HCT116 (cell line): Measurements from ENCODE around the gene OSBP2. TPM values are rescaled to one million over a fixed set of nuclear protein-coding genes. Genes with fewer than 3 reads are reported as not detected.

Experiments
- ATAC-seq: fragments of 200-7000 bp; cut with Tn5 transposase; 2 replicates; pipeline ENCODE4 v1.9.1; 2020; ENCODE audit warnings: mild to moderate bottlenecking, moderate library complexity
- BruUV-seq: library from RNA; stranded (reverse); fragments of 400-500 nt; replicated peaks from 2 replicates; lab custom pipeline; 2021; lab: Mats Ljungman, UMichigan
- CTCF ChIA-PET: fragments of 300-600 bp; sonication (Branson Sonifier 250); formaldehyde crosslinking; loops from one replicate; lab custom pipeline; 2021; ENCODE audit warnings: antibody characterized with exemption; lab: Charles Lee
- POLR2A ChIA-PET: fragments of 300-600, 350-600 bp; sonication (Branson Sonifier 250); formaldehyde crosslinking; loops from one replicate; lab custom pipeline; 2021; ENCODE audit warnings: antibody characterized with exemption; lab: Charles Lee
- RAD21 ChIA-PET, 2 experiments: fragments of 300-600 bp; sonication (Branson Sonifier 250); formaldehyde crosslinking; loops; one replicate each; lab custom pipeline; 2023; ENCODE audit warnings: low total read pairs in 2 of 2; ENCODE audit not compliant: uncharacterized antibody in 2 of 2, unreplicated experiment in 2 of 2, low non-redundant PET in 1 of 2; lab: Charles Lee
- DNase-seq: peaks from one replicate; pipeline ENCODE4 v3.0.0-alpha.2; 2010; ENCODE audit warnings: low read depth, low spot score
- H2AFZ ChIP-seq: fragments of 200-600 bp; shearing (Covaris generic), sonication (generic); 2 replicates; pipeline ENCODE4 v1.6.1; 2017; ENCODE audit warnings: low read depth, mixed run types, mixed read lengths, antibody characterized with exemption, low read length; ENCODE audit not compliant: poor library complexity, severe bottlenecking
- H3K27ac ChIP-seq: 2 replicates; pipeline ENCODE4 v1.5.1; 2012; ENCODE audit warnings: low read depth, low read length
- H3K27me3 ChIP-seq: fragments of 200-600 bp; sonication (generic); 2 replicates; pipeline ENCODE4 v1.6.1; 2016; ENCODE audit warnings: mixed run types, low read length, mixed read lengths; ENCODE audit not compliant: insufficient read depth
- H3K36me3 ChIP-seq, 2 experiments: fragments of 200-500 bp in 1 of 2; fragments of 200-600 bp in 1 of 2; sonication (Bioruptor generic) in 1 of 2; sonication (generic) in 1 of 2; 2 replicates each; pipeline versions ENCODE4 v1.5.1 to v1.6.1; 2014 to 2016; ENCODE audit warnings: low read length in 2 of 2, inconsistent platforms in 1 of 2, mixed read lengths in 1 of 2, mixed run types in 1 of 2; ENCODE audit not compliant: insufficient read depth in 2 of 2, control insufficient read depth in 1 of 2
- H3K4me1 ChIP-seq, 2 experiments: fragments of 200-600 bp in 1 of 2; sonication (generic) in 1 of 2; 2 replicates each; pipeline versions ENCODE4 v1.5.1 to v1.6.1; 2012 to 2017; ENCODE audit warnings: low read length in 2 of 2, inconsistent platforms in 1 of 2, mild to moderate bottlenecking in 1 of 2, mixed read lengths in 1 of 2, mixed run types in 1 of 2, moderate library complexity in 1 of 2; ENCODE audit not compliant: insufficient read depth in 2 of 2, control insufficient read depth in 1 of 2
- H3K4me2 ChIP-seq: fragments of 200-600 bp; sonication (generic); 2 replicates; pipeline ENCODE4 v1.6.1; 2017; ENCODE audit warnings: mixed run types, low read length, mixed read lengths
- H3K4me3 ChIP-seq, 2 experiments: fragments of 200-600 bp in 1 of 2; sonication (generic) in 1 of 2; replicated peaks in 1 of 2; 2 replicates each; pipeline ENCODE4 v1.5.1; 2011 to 2016; ENCODE audit warnings: low read length in 2 of 2, control low read depth in 1 of 2, low read depth in 1 of 2, mild to moderate bottlenecking in 1 of 2, mixed read lengths in 1 of 2, mixed run types in 1 of 2
- H3K79me2 ChIP-seq: fragments of 200-600 bp; sonication (generic); 2 replicates; pipeline ENCODE4 v1.6.1; 2017; ENCODE audit warnings: mild to moderate bottlenecking, mixed run types, low read length, moderate library complexity, mixed read lengths; ENCODE audit not compliant: insufficient read depth
- H3K9ac ChIP-seq: fragments of 200-600 bp; sonication (generic); 2 replicates; pipeline ENCODE4 v1.6.1; 2016; ENCODE audit warnings: low read length, mixed read lengths
- H3K9me2 ChIP-seq: fragments of 200-600 bp; sonication (generic), shearing (Covaris generic); 2 replicates; pipeline ENCODE4 v1.6.1; 2017; ENCODE audit warnings: mixed run types, mild to moderate bottlenecking, moderate library complexity; ENCODE audit not compliant: insufficient read depth
- H3K9me3 ChIP-seq, 2 experiments: fragments of 200-500 bp in 1 of 2; fragments of 200-600 bp in 1 of 2; sonication (Bioruptor generic) in 1 of 2; sonication (generic) in 1 of 2; 2 replicates each; pipeline ENCODE4 v1.6.1; 2014 to 2017; ENCODE audit warnings: low read length in 2 of 2, mixed read lengths in 2 of 2, inconsistent platforms in 1 of 2, low read depth in 1 of 2, mild to moderate bottlenecking in 1 of 2, mixed run types in 1 of 2, moderate library complexity in 1 of 2; ENCODE audit not compliant: control insufficient read depth in 1 of 2, insufficient read depth in 1 of 2
- H4K20me1 ChIP-seq: fragments of 200-600 bp; sonication (generic), shearing (Covaris generic); 2 replicates; pipeline ENCODE4 v1.6.1; 2017; ENCODE audit warnings: mixed run types, mild to moderate bottlenecking, moderate library complexity; ENCODE audit not compliant: insufficient read depth
- ATF3 ChIP-seq: IDR thresholded peaks from 2 replicates; pipeline ENCODE4 v1.6.1; 2012
- CBX3 ChIP-seq: IDR thresholded peaks from 2 replicates; pipeline ENCODE4 v1.6.1; 2012; ENCODE audit warnings: low read depth
- CEBPB ChIP-seq: IDR thresholded peaks from 2 replicates; pipeline ENCODE4 v1.6.1; 2012; ENCODE audit warnings: low read depth
- EZH2 ChIP-seq: fragments of 200-600 bp; sonication (generic); IDR thresholded peaks from 2 replicates; pipeline ENCODE4 v1.6.1; 2017; ENCODE audit warnings: antibody characterized with exemption, mixed run types
- EZH2phosphoT487 ChIP-seq: fragments of 200-600 bp; IDR thresholded peaks from 2 replicates; pipeline ENCODE4 v1.6.1; 2018; ENCODE audit warnings: antibody characterized with exemption, borderline replicate concordance
- FOSL1 ChIP-seq: IDR thresholded peaks from 2 replicates; pipeline ENCODE4 v1.6.1; 2012; ENCODE audit warnings: low read depth
- JUND ChIP-seq: IDR thresholded peaks from 2 replicates; pipeline ENCODE4 v1.6.1; 2012
- POLR2AphosphoS5 ChIP-seq: IDR thresholded peaks from 2 replicates; pipeline ENCODE4 v1.6.1; 2011; ENCODE audit warnings: mild to moderate bottlenecking, low read depth, low read length, moderate library complexity
- RAD21 ChIP-seq: IDR thresholded peaks from 2 replicates; pipeline ENCODE4 v1.6.1; 2012; ENCODE audit warnings: low read depth, mild to moderate bottlenecking
- SP1 ChIP-seq: IDR thresholded peaks from 2 replicates; pipeline ENCODE4 v1.6.1; 2012; ENCODE audit warnings: low read depth
- SRF ChIP-seq: IDR thresholded peaks from 2 replicates; pipeline ENCODE4 v1.6.1; 2012; ENCODE audit warnings: low read depth
- YY1 ChIP-seq: IDR thresholded peaks from 2 replicates; pipeline ENCODE4 v1.6.1; 2011; ENCODE audit warnings: low read length, low read depth, moderate library complexity, mild to moderate bottlenecking; ENCODE audit not compliant: insufficient replicate concordance; ENCODE audit errors: extremely low read depth
- ZBTB33 ChIP-seq: IDR thresholded peaks from 2 replicates; pipeline ENCODE4 v1.6.1; 2011; ENCODE audit warnings: mild to moderate bottlenecking, low read length, moderate library complexity; ENCODE audit not compliant: insufficient replicate concordance; ENCODE audit errors: extremely low read depth
- ZFX ChIP-seq: fragments of 450-650 bp; IDR thresholded peaks from 2 replicates; pipeline ENCODE4 v1.6.1; 2017
- ZNF274 ChIP-seq: fragments of 200-500 bp; sonication (Bioruptor generic); IDR thresholded peaks from 2 replicates; pipeline ENCODE4 v1.6.1; 2014; ENCODE audit warnings: mild to moderate bottlenecking, low read depth, low read length, inconsistent platforms
- intact Hi-C: fragments of 100-400 bp; cut with micrococcal nuclease; formaldehyde crosslinking; loops from 2 replicates; pipeline ENCODE4 v1.10.0; 2022
- total RNA-seq: library from RNA; stranded (reverse); gene quantifications from one replicate; pipeline ENCODE4 v1.2.1, GENCODE V29; 2021; ENCODE audit not compliant: unreplicated experiment
- TF ChIP-seq, protein P1 (sequence below), 3 experiments: fragments of 200-600 bp in 1 of 3; sonication (generic) in 1 of 3; IDR thresholded peaks in 2 of 3; conservative IDR thresholded peaks in 1 of 3; 2 replicates each; pipeline ENCODE4 v1.5.1; 2012 to 2017; ENCODE audit warnings: low read depth in 2 of 3, low read length in 2 of 3, antibody characterized with exemption in 1 of 3, borderline replicate concordance in 1 of 3, control low read depth in 1 of 3, mild to moderate bottlenecking in 1 of 3, mixed read lengths in 1 of 3, mixed run types in 1 of 3, moderate library complexity in 1 of 3; ENCODE audit not compliant: insufficient read depth in 1 of 3

OSBP2 gene
- total RNA-seq, 1 experiment from 2014 or later, result 12.9 TPM

GRCh38 chr22:30931541-30932300 is 237.0 kb downstream of the OSBP2 start:
- Histone ChIP-seq H4K20me1 (no peaks in the 10 kb centered on the region), H2AFZ (no peak overlapping the region), H3K9me3 (no peaks in the 10 kb centered on the region), H3K4me1 (no peaks in the 10 kb centered on the region), H3K9me2 (no peaks in the 10 kb centered on the region), H3K27me3 (no peaks in the 10 kb centered on the region), H3K4me2 (no peak overlapping the region), H3K4me3 (no peak overlapping the region), H3K36me3 (peaks cover 23 to 44% of the 10 kb centered on the region in 2 experiments; a peak in 3 of 4 replicates), H3K79me2 (no peaks in the 10 kb centered on the region), H3K27ac (no peak overlapping the region), H3K9ac (no peak overlapping the region)
- ChIA-PET CTCF (interaction anchor here (1.4 to 1.5 kb wide), 2 partner anchors 154 to 168 kb away, joined by 3 read pairs; no protein-coding TSS in a partner anchor), RAD21 (no interaction called here), POLR2A (no interaction called here)
- intact Hi-C loops, result no loop called here
- TF ChIP-seq ZFX (no peak), YY1 (no peak), FOSL1 (no peak), CBX3 (no peak), RAD21 (no peak), JUND (no peak)
- TF ChIP-seq, protein P1, sequence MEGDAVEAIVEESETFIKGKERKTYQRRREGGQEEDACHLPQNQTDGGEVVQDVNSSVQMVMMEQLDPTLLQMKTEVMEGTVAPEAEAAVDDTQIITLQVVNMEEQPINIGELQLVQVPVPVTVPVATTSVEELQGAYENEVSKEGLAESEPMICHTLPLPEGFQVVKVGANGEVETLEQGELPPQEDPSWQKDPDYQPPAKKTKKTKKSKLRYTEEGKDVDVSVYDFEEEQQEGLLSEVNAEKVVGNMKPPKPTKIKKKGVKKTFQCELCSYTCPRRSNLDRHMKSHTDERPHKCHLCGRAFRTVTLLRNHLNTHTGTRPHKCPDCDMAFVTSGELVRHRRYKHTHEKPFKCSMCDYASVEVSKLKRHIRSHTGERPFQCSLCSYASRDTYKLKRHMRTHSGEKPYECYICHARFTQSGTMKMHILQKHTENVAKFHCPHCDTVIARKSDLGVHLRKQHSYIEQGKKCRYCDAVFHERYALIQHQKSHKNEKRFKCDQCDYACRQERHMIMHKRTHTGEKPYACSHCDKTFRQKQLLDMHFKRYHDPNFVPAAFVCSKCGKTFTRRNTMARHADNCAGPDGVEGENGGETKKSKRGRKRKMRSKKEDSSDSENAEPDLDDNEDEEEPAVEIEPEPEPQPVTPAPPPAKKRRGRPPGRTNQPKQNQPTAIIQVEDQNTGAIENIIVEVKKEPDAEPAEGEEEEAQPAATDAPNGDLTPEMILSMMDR (IDR thresholded peaks at IDR 0.05 in 2 of 3, conservative IDR thresholded peaks at IDR 0.05 in 1 of 3; ENCODE audit: borderline replicate concordance in 1 of 3, insufficient read depth in 1 of 3, low read depth in 2 of 3, low read length in 2 of 3), result no peak
- DNase-seq (no peak), ATAC-seq (no peak)
- BruUV-seq, result no TSS peak

DNA sequence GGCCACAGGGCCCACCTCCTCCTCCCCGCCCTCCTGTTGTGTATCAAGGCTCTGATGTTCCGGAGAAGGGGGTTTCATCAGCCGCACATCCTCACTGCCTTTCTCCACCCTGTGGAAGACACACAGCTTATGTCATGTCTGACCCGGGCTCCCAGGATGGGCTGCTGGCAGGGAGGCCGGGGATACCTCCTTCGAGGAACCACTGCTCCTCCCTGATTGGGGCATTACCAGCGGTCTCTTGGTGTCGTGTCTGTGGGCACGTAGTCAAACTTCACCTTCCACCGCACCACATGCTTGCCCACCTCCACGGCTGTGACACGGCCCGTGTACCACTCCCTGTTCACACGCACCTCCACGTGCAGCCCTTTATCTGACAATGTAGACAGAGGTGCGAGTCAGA is 238.0 kb downstream of the OSBP2 start:
- no peaks in the 10 kb centered on the region for H3K4me1 ChIP-seq
- peaks cover 21 to 46% of the 10 kb centered on the region in 2 experiments; a peak in 3 of 4 replicates for H3K36me3 ChIP-seq
- no peaks in the 10 kb centered on the region for H3K9me2 ChIP-seq
- H3K9ac ChIP-seq, result no peak overlapping the region
- H3K4me3 ChIP-seq, result no peak overlapping the region
- CTCF ChIA-PET, result no interaction called here
- H3K27ac ChIP-seq, result no peak overlapping the region
- DNase-seq, result no peak
- ATAC-seq, result no peak
- no peaks in the 10 kb centered on the region for H3K79me2 ChIP-seq
- H2AFZ ChIP-seq, result no peak overlapping the region
- intact Hi-C loops, result no loop called here
- RAD21 ChIA-PET, result no interaction called here
- TF ChIP-seq POLR2AphosphoS5, result no peak
- TF ChIP-seq JUND, result no peak
- TF ChIP-seq EZH2phosphoT487, result no peak
- no peak for TF ChIP-seq ZFX
- no peak for TF ChIP-seq CEBPB
- no peak for TF ChIP-seq ATF3
- no peak for TF ChIP-seq CBX3
- no peak for TF ChIP-seq SP1
- TF ChIP-seq ZBTB33, result no peak
- TF ChIP-seq SRF, result no peak
- no peak for TF ChIP-seq ZNF274
- no peak for TF ChIP-seq EZH2
- TF ChIP-seq YY1, result no peak
- no peak overlapping the region for H3K4me2 ChIP-seq
- POLR2A ChIA-PET, result no interaction called here
- H4K20me1 ChIP-seq, result no peaks in the 10 kb centered on the region
- BruUV-seq, result no TSS peak
- H3K27me3 ChIP-seq, result no peaks in the 10 kb centered on the region
- no peaks in the 10 kb centered on the region for H3K9me3 ChIP-seq
